RWPE2 (cell line): ENCODE measurements around the gene RIC8B.

Experiments used
- ATAC-seq: fragments of 200-7000 bp; cut with Tn5 transposase; 3 replicates; pipeline ENCODE4 v1.9.1; 2021; ENCODE audit warnings: low read depth
- DNase-seq: peaks from one replicate; pipeline ENCODE4 v3.0.0-alpha.2; 2020; ENCODE audit warnings: low spot score
- H3K27ac ChIP-seq: fragments of 450-650 bp; 2 replicates; pipeline ENCODE4 v1.5.1; 2017; ENCODE audit warnings: mild to moderate bottlenecking; ENCODE audit not compliant: poor library complexity, severe bottlenecking
- H3K27me3 ChIP-seq: fragments of 250-450 bp; sonication (Bioruptor Pico); 2 replicates; pipeline ENCODE4 v1.5.1; 2021; ENCODE audit warnings: mild to moderate bottlenecking, moderate library complexity; ENCODE audit not compliant: insufficient read depth, poor library complexity, severe bottlenecking
- H3K36me3 ChIP-seq: fragments of 250-450 bp; sonication (Bioruptor Pico); 2 replicates; pipeline ENCODE4 v1.5.1; 2020; ENCODE audit warnings: low read depth, mild to moderate bottlenecking, moderate library complexity
- H3K4me1 ChIP-seq: fragments of 250-450 bp; sonication (Bioruptor Pico); 2 replicates; pipeline ENCODE4 v1.5.1; 2021; ENCODE audit warnings: mild to moderate bottlenecking, moderate library complexity; ENCODE audit not compliant: insufficient read depth, poor library complexity, severe bottlenecking
- H3K4me3 ChIP-seq: fragments of 250-450 bp; sonication (Bioruptor Pico); 2 replicates; pipeline ENCODE4 v1.5.1; 2021; ENCODE audit warnings: mild to moderate bottlenecking, moderate library complexity; ENCODE audit not compliant: severe bottlenecking
- H3K9me3 ChIP-seq: fragments of 250-450 bp; sonication (Bioruptor Pico); 2 replicates; pipeline ENCODE4 v1.5.1; 2021; ENCODE audit warnings: mild to moderate bottlenecking, moderate library complexity; ENCODE audit not compliant: severe bottlenecking
- CTCF ChIP-seq: fragments of 450-650 bp; IDR thresholded peaks from one replicate; pipeline ENCODE4 v1.5.1; 2017; ENCODE audit warnings: mild to moderate bottlenecking, moderate library complexity; ENCODE audit not compliant: poor library complexity, severe bottlenecking

RIC8B gene

GRCh38 chr12:106733660-106734059 lies 40.8 kb upstream of the RIC8B start:
- H3K27me3 ChIP-seq: peaks cover 3% of the 10 kb centered on the region
- no peaks in the 10 kb centered on the region for H3K9me3 ChIP-seq
- ATAC-seq (no peak), DNase-seq (no peak)
- no peaks in the 10 kb centered on the region for H3K36me3 ChIP-seq
- TF ChIP-seq CTCF: no peak
- H3K27ac ChIP-seq: no peak overlapping the region
- H3K4me3 ChIP-seq: no peak overlapping the region
- H3K4me1 ChIP-seq: no peaks in the 10 kb centered on the region

- DNase-seq: no peak
- Histone ChIP-seq H3K36me3 (no peaks in the 10 kb centered on the region), H3K27me3 (peaks cover 8% of the 10 kb centered on the region), H3K4me3 (no peak overlapping the region), H3K27ac (no peak overlapping the region), H3K9me3 (no peaks in the 10 kb centered on the region), H3K4me1 (no peaks in the 10 kb centered on the region)
- TF ChIP-seq CTCF: no peak
- no peak for ATAC-seq
These were observed 38.2 kb upstream of the RIC8B start for GRCh38 chr12:106736051-106736957.

- DNase-seq: no peak
- no peak for ATAC-seq
- Histone ChIP-seq H3K27ac (no peak overlapping the region), H3K9me3 (no peaks in the 10 kb centered on the region), H3K4me1 (no peaks in the 10 kb centered on the region), H3K27me3 (peaks cover 24% of the 10 kb centered on the region), H3K4me3 (no peak overlapping the region), H3K36me3 (no peaks in the 10 kb centered on the region)
- TF ChIP-seq CTCF: no peak
These were observed 35.2 kb upstream of the RIC8B start for GRCh38 chr12:106739318-106739717.

GRCh38 chr12:106739815-106740530 lies 34.5 kb upstream of the RIC8B start:
- Histone ChIP-seq H3K27me3 (peaks cover 27% of the 10 kb centered on the region), H3K27ac (no peak overlapping the region), H3K4me1 (no peaks in the 10 kb centered on the region), H3K4me3 (no peak overlapping the region), H3K36me3 (no peaks in the 10 kb centered on the region), H3K9me3 (no peaks in the 10 kb centered on the region)
- no peak for DNase-seq
- no peak for ATAC-seq
- no peak for TF ChIP-seq CTCF
